ENCODE measurements around the gene EIF5B.
"Not testable (repeated sequence)": the region's sequence is repeated elsewhere in the genome, so short reads cannot be mapped to it uniquely, and the experiment has no call there.

Gene EIF5B

DNA sequence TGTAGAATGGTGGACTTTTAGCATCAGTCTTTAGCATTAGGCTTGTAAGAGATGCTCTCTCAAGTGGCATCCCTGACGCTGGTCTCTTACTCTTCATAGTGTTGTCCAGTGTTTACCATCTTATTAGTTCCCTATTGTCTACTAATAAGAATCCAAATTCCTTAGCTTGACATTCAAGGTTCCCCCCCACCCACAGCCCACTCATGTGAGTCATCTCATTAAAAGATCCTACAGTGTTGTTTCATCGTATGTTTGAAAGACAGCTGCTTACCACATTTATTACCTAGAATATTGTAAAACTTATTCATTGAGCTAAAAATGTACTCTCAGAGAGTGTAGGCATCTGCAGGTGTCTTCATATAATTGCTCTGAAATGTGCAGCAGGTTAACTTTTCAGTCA is 28.5 kb downstream of the EIF5B start:
- no peaks in the 10 kb centered on the region for H3K4me1 ChIP-seq (ENCODE audit: control insufficient read depth, insufficient read depth, low read length)
- H3K27me3 ChIP-seq (ENCODE audit: control insufficient read depth, insufficient read depth, low read length) = no peaks in the 10 kb centered on the region
- H3K4me3 ChIP-seq (ENCODE audit: low read length) = no peak overlapping the region
- H3K9me3 ChIP-seq (ENCODE audit: control insufficient read depth, insufficient read depth, low read length) = no peaks in the 10 kb centered on the region
- WGBS (ENCODE audit: insufficient coverage, insufficient read length) = no CpG with 5 or more reads among the region's 2 CpGs
- H3K36me3 ChIP-seq (ENCODE audit: control insufficient read depth, insufficient read depth, low read length) = peaks cover 3% of the 10 kb centered on the region; the same call in 1 of the 2 replicates
- H3K27ac ChIP-seq (ENCODE audit: low read length) = no peak overlapping the region
- no peak for DNase-seq (ENCODE audit: low read depth, low spot score)

- not testable (repeated sequence) for H3K9me3 ChIP-seq (ENCODE audit: control insufficient read depth, insufficient read depth, low read length); DNase-seq (ENCODE audit: low read depth, low spot score); H3K4me1 ChIP-seq (ENCODE audit: control insufficient read depth, insufficient read depth, low read length); H3K36me3 ChIP-seq (ENCODE audit: control insufficient read depth, insufficient read depth, low read length); H3K27ac ChIP-seq (ENCODE audit: low read length); H3K27me3 ChIP-seq (ENCODE audit: control insufficient read depth, insufficient read depth, low read length); H3K4me3 ChIP-seq (ENCODE audit: low read length)
- no CpG with 5 or more reads among the region's 5 CpGs for WGBS (ENCODE audit: insufficient coverage, insufficient read length)
Observed at GRCh38 chr2:99368854-99369253, 31.7 kb downstream of the EIF5B start.

DNA sequence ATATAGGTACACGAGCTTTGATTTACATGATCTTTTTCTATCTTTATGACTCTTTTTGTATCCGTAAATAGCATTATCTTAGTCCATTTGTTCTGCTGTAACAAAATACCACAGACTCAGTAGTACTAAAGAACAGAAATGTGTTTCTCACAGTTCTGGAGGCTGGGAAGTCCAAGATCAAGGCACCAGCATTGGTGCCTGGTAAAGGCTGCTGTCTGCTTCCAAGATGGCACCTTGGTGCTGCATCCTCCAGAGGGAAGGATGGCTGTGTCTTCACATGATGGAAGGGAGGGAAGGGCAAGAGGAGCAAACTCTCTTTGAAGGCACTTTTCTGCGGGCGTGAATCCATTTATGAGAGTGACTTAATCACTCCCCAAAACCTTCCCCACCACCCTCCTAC is 36.0 kb downstream of the EIF5B start:
- no peak for DNase-seq (ENCODE audit: low read depth, low spot score)
- Histone ChIP-seq H3K36me3 (ENCODE audit: control insufficient read depth, insufficient read depth, low read length) (peaks cover 4% of the 10 kb centered on the region; the same call in 1 of the 2 replicates), H3K4me3 (ENCODE audit: low read length) (no peak overlapping the region), H3K27me3 (ENCODE audit: control insufficient read depth, insufficient read depth, low read length) (no peaks in the 10 kb centered on the region), H3K9me3 (ENCODE audit: control insufficient read depth, insufficient read depth, low read length) (no peaks in the 10 kb centered on the region), H3K4me1 (ENCODE audit: control insufficient read depth, insufficient read depth, low read length) (no peaks in the 10 kb centered on the region), H3K27ac (ENCODE audit: low read length) (no peak overlapping the region)
- no CpG with 5 or more reads among the region's 4 CpGs for WGBS (ENCODE audit: insufficient coverage, insufficient read length)

DNA sequence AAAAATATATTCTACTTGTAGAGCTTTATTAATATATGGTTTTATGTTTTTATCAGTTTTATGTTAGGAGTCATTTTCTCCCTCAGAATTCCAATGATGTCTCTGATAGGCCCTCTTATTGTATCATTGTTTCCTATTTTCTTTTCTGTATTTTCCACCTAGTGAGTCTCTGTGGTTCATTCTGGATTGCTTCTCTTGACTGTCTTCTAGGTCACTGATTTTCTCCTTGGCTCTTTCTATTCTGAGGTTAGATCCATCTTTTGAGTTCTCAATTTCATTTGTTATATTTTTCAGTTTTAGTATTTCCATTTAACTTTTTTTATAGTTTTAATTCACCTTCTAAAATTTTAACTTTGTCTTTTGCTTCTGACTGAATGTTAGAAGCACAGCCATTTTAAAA is 37.6 kb downstream of the EIF5B start:
- H3K4me1 ChIP-seq (ENCODE audit: control insufficient read depth, insufficient read depth, low read length) = no peaks in the 10 kb centered on the region
- H3K9me3 ChIP-seq (ENCODE audit: control insufficient read depth, insufficient read depth, low read length) = no peaks in the 10 kb centered on the region
- H3K27ac ChIP-seq (ENCODE audit: low read length) = no peak overlapping the region
- H3K36me3 ChIP-seq (ENCODE audit: control insufficient read depth, insufficient read depth, low read length) = peaks cover 4% of the 10 kb centered on the region; the same call in 1 of the 2 replicates
- no peak for DNase-seq (ENCODE audit: low read depth, low spot score)
- H3K4me3 ChIP-seq (ENCODE audit: low read length) = no peak overlapping the region
- no peaks in the 10 kb centered on the region for H3K27me3 ChIP-seq (ENCODE audit: control insufficient read depth, insufficient read depth, low read length)

GRCh38 chr2:99376254-99376864 is 39.2 kb downstream of the EIF5B start:
- Histone ChIP-seq H3K27ac (ENCODE audit: low read length) (no peak overlapping the region), H3K27me3 (ENCODE audit: control insufficient read depth, insufficient read depth, low read length) (no peaks in the 10 kb centered on the region), H3K9me3 (ENCODE audit: control insufficient read depth, insufficient read depth, low read length) (no peaks in the 10 kb centered on the region), H3K36me3 (ENCODE audit: control insufficient read depth, insufficient read depth, low read length) (peaks cover 4% of the 10 kb centered on the region; the same call in 1 of the 2 replicates), H3K4me1 (ENCODE audit: control insufficient read depth, insufficient read depth, low read length) (no peaks in the 10 kb centered on the region), H3K4me3 (ENCODE audit: low read length) (no peak overlapping the region)
- no peak for DNase-seq (ENCODE audit: low read depth, low spot score)
- no CpG with 5 or more reads among the region's 7 CpGs for WGBS (ENCODE audit: insufficient coverage, insufficient read length)

- H3K4me1 ChIP-seq (ENCODE audit: control insufficient read depth, insufficient read depth, low read length) = no peaks in the 10 kb centered on the region
- H3K27ac ChIP-seq (ENCODE audit: low read length) = no peak overlapping the region
- no peak for DNase-seq (ENCODE audit: low read depth, low spot score)
- no peaks in the 10 kb centered on the region for H3K27me3 ChIP-seq (ENCODE audit: control insufficient read depth, insufficient read depth, low read length)
- no peaks in the 10 kb centered on the region for H3K9me3 ChIP-seq (ENCODE audit: control insufficient read depth, insufficient read depth, low read length)
- no CpG with 5 or more reads among the region's 1 CpG for WGBS (ENCODE audit: insufficient coverage, insufficient read length)
- no peak overlapping the region for H3K4me3 ChIP-seq (ENCODE audit: low read length)
- H3K36me3 ChIP-seq (ENCODE audit: control insufficient read depth, insufficient read depth, low read length) = peaks cover 4% of the 10 kb centered on the region; the same call in 1 of the 2 replicates
Observed at GRCh38 chr2:99377879-99378278, 40.7 kb downstream of the EIF5B start.

DNA sequence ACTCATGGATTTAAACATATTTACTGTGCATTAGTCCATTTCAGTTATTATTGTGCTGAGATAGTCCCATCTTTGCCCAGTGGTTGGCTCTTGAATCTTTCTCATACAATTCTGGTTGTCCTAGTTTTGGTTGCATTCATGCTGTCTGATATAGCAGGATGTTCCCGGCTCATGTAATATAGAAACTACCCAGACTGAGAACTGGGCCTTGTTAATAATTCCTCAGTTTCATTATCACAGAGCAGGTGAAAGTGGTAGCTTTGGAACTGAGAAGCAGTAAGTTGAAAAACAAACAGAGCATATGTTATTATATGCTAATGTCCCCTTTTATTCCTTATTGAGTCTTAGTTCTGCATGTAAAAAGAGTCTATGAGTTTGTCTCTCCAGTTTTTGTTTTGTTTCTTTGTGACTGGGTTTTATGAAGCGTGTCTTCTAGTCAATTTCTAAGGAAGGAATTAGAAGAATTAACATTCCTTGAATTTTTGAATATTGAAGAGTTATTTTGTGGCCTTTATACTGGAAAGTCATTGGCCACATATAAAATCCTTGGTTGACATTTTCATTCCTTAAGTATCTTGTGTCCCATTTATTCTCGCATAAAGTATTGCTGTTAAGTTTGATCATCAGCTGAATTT is 43.3 kb downstream of the EIF5B start:
- H3K27ac ChIP-seq (ENCODE audit: low read length) = no peak overlapping the region
- H3K9me3 ChIP-seq (ENCODE audit: control insufficient read depth, insufficient read depth, low read length) = no peaks in the 10 kb centered on the region
- WGBS (ENCODE audit: insufficient coverage, insufficient read length) = no CpG with 5 or more reads among the region's 3 CpGs
- no peak overlapping the region for H3K4me3 ChIP-seq (ENCODE audit: low read length)
- H3K36me3 ChIP-seq (ENCODE audit: control insufficient read depth, insufficient read depth, low read length) = peaks cover 3% of the 10 kb centered on the region; the same call in 1 of the 2 replicates
- H3K4me1 ChIP-seq (ENCODE audit: control insufficient read depth, insufficient read depth, low read length) = no peaks in the 10 kb centered on the region
- no peaks in the 10 kb centered on the region for H3K27me3 ChIP-seq (ENCODE audit: control insufficient read depth, insufficient read depth, low read length)
- DNase-seq (ENCODE audit: low read depth, low spot score) = no peak

DNA sequence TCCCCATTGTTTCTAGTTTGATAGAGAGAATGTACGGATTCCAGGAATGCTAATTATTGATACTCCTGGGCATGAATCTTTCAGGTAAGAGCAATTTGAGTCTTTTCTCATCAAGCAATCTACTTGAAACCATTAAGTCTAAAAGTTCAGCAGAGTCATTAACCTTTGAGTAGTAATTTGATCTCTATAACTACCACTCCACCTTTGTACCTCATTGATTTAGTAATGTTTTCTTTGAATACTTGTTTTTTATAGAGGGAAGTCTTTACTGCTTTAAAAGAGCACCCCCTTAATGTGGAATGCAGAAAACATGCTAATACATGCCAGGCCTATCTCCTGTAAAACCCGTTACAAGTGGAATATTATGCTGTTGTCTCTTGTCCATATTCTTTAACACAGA is 45.0 kb downstream of the EIF5B start:
- no CpG with 5 or more reads among the region's 2 CpGs for WGBS (ENCODE audit: insufficient coverage, insufficient read length)
- Histone ChIP-seq H3K4me3 (ENCODE audit: low read length) (no peak overlapping the region), H3K4me1 (ENCODE audit: control insufficient read depth, insufficient read depth, low read length) (no peaks in the 10 kb centered on the region), H3K9me3 (ENCODE audit: control insufficient read depth, insufficient read depth, low read length) (no peaks in the 10 kb centered on the region), H3K27me3 (ENCODE audit: control insufficient read depth, insufficient read depth, low read length) (no peaks in the 10 kb centered on the region), H3K27ac (ENCODE audit: low read length) (no peak overlapping the region), H3K36me3 (ENCODE audit: control insufficient read depth, insufficient read depth, low read length) (peaks cover 3% of the 10 kb centered on the region; the same call in 1 of the 2 replicates)
- DNase-seq (ENCODE audit: low read depth, low spot score) = no peak

- Histone ChIP-seq H3K36me3 (ENCODE audit: control insufficient read depth, insufficient read depth, low read length) (peaks cover 8% of the 10 kb centered on the region; the same call in 1 of the 2 replicates), H3K4me3 (ENCODE audit: low read length) (no peak overlapping the region), H3K4me1 (ENCODE audit: control insufficient read depth, insufficient read depth, low read length) (no peaks in the 10 kb centered on the region), H3K9me3 (ENCODE audit: control insufficient read depth, insufficient read depth, low read length) (no peaks in the 10 kb centered on the region), H3K27ac (ENCODE audit: low read length) (no peak overlapping the region), H3K27me3 (ENCODE audit: control insufficient read depth, insufficient read depth, low read length) (no peaks in the 10 kb centered on the region)
- no CpG with 5 or more reads among the region's 2 CpGs for WGBS (ENCODE audit: insufficient coverage, insufficient read length)
- no peak for DNase-seq (ENCODE audit: low read depth, low spot score)
Observed at GRCh38 chr2:99386011-99386410, 48.8 kb downstream of the EIF5B start.

- no peaks in the 10 kb centered on the region for H3K9me3 ChIP-seq (ENCODE audit: control insufficient read depth, insufficient read depth, low read length)
- H3K27me3 ChIP-seq (ENCODE audit: control insufficient read depth, insufficient read depth, low read length) = no peaks in the 10 kb centered on the region
- H3K4me1 ChIP-seq (ENCODE audit: control insufficient read depth, insufficient read depth, low read length) = no peaks in the 10 kb centered on the region
- no peak overlapping the region for H3K4me3 ChIP-seq (ENCODE audit: low read length)
- no CpG with 5 or more reads among the region's 2 CpGs for WGBS (ENCODE audit: insufficient coverage, insufficient read length)
- peaks cover 10% of the 10 kb centered on the region; the same call in 1 of the 2 replicates for H3K36me3 ChIP-seq (ENCODE audit: control insufficient read depth, insufficient read depth, low read length)
- DNase-seq (ENCODE audit: low read depth, low spot score) = no peak
- H3K27ac ChIP-seq (ENCODE audit: low read length) = no peak overlapping the region
Observed at GRCh38 chr2:99388892-99389291, 51.7 kb downstream of the EIF5B start.

- Histone ChIP-seq H3K27ac (ENCODE audit: low read length) (no peak overlapping the region), H3K4me3 (ENCODE audit: low read length) (no peak overlapping the region), H3K27me3 (ENCODE audit: control insufficient read depth, insufficient read depth, low read length) (no peaks in the 10 kb centered on the region), H3K9me3 (ENCODE audit: control insufficient read depth, insufficient read depth, low read length) (no peaks in the 10 kb centered on the region), H3K4me1 (ENCODE audit: control insufficient read depth, insufficient read depth, low read length) (no peaks in the 10 kb centered on the region), H3K36me3 (ENCODE audit: control insufficient read depth, insufficient read depth, low read length) (peaks cover 9% of the 10 kb centered on the region; the same call in 1 of the 2 replicates)
- no CpG with 5 or more reads among the region's 2 CpGs for WGBS (ENCODE audit: insufficient coverage, insufficient read length)
- no peak for DNase-seq (ENCODE audit: low read depth, low spot score)
Observed at GRCh38 chr2:99389371-99389770, 52.2 kb downstream of the EIF5B start.
